ENCODE measurements around the gene PABPN1.
"Not testable (repeated sequence)": the region's sequence is repeated elsewhere in the genome, so short reads cannot be mapped to it uniquely, and the experiment has no call there.

Gene PABPN1

GRCh38 chr14:23320584-23321571 lies at the start of gene PABPN1:
PABPN1 (plus strand) TSS chr14:23321457; CDS start chr14:23321470, 13 bp downstream.
- peak; percentile 99 for DNase-seq (ENCODE audit: low spot score)

- no peak for DNase-seq (ENCODE audit: low spot score)
These were observed 45.8 kb upstream of the PABPN1 start for GRCh38 chr14:23275412-23275811.

- DNase-seq (ENCODE audit: low spot score) = no peak
These were observed 44.1 kb upstream of the PABPN1 start for GRCh38 chr14:23277189-23277588.

- DNase-seq (ENCODE audit: low spot score) = not testable (repeated sequence)
These were observed 43.3 kb upstream of the PABPN1 start for GRCh38 chr14:23277928-23278327.

GRCh38 chr14:23281247-23281646 lies 40.0 kb upstream of the PABPN1 start:
- no peak for DNase-seq (ENCODE audit: low spot score)

- DNase-seq (ENCODE audit: low spot score) = no peak
These were observed 36.4 kb upstream of the PABPN1 start for GRCh38 chr14:23284654-23285529.

- DNase-seq (ENCODE audit: low spot score) = peak; percentile 4
These were observed 35.7 kb upstream of the PABPN1 start for GRCh38 chr14:23285530-23286019.

- DNase-seq (ENCODE audit: low spot score) = peak; percentile 96
These were observed 35.0 kb upstream of the PABPN1 start, which contains the start of gene HOMEZ for GRCh38 chr14:23286020-23286901. HOMEZ (minus strand) TSS chr14:23286132; CDS start chr14:23285952, 180 bp downstream.

GRCh38 chr14:23286902-23287479 lies 34.3 kb upstream of the PABPN1 start:
- DNase-seq (ENCODE audit: low spot score) = no peak

GRCh38 chr14:23294734-23295561 lies 26.3 kb upstream of the PABPN1 start:
- peak; percentile 68 for DNase-seq (ENCODE audit: low spot score)

- DNase-seq (ENCODE audit: low spot score) = no peak
These were observed 25.1 kb upstream of the PABPN1 start for GRCh38 chr14:23296012-23296777.

GRCh38 chr14:23297096-23297495 lies 24.2 kb upstream of the PABPN1 start:
- no peak for DNase-seq (ENCODE audit: low spot score)

GRCh38 chr14:23297611-23298277 lies 23.5 kb upstream of the PABPN1 start:
- no peak for DNase-seq (ENCODE audit: low spot score)

- peak; percentile 35 for DNase-seq (ENCODE audit: low spot score)
These were observed 21.9 kb upstream of the PABPN1 start for GRCh38 chr14:23299211-23299957.

GRCh38 chr14:23299986-23300686 lies 21.1 kb upstream of the PABPN1 start:
- no peak for DNase-seq (ENCODE audit: low spot score)

GRCh38 chr14:23300687-23301223 lies 20.5 kb upstream of the PABPN1 start:
- no peak for DNase-seq (ENCODE audit: low spot score)
